ENCODE results near the gene ING4. TPM values are rescaled to one million over a fixed set of nuclear protein-coding genes. Genes with fewer than 3 reads are reported as not detected.

Gene ING4
- total and polyA plus RNA-seq, 2 of the 13 experiments (the other 11 are each of a cell fraction or from before 2014, with no cell fraction given): 14.4 to 32.4 TPM

DNA sequence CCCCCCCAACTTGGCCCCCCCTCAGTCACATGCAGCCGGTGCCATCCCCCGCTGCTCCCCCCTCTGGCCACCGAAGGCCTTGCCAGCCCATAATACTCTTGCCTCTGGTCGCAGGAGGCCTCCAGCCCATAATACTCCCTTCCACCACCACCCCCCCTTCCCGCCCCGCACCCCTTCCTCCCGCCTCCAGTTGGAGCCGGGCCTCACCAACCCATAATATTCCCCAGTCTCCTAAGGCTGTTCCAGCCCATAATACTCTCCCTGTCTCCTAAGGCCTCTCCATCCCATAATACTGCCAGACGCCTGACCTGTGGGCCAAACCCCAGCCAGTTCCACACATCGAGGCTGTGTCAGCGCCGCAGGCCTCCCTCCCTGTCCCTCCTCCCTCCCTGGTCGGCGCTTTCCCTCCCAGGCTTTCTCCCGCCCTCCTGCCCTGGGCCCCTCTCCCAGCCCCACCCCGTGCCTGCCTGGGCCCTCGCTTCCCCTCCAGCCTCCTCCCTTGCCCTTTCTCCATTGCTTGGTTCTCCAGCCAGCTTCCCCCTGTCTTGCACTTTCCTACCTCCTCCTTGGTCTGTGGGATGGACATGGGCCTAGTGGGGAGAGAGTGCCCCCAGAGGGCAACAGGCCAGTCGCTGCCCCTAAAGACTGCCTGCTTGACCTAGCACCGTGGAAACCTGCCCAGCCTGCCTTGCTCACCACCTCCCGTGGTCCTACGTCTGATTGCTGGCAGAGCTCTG is 49.0 kb downstream of the ING4 start (continued):
- TF ChIP-seq, protein P1, sequence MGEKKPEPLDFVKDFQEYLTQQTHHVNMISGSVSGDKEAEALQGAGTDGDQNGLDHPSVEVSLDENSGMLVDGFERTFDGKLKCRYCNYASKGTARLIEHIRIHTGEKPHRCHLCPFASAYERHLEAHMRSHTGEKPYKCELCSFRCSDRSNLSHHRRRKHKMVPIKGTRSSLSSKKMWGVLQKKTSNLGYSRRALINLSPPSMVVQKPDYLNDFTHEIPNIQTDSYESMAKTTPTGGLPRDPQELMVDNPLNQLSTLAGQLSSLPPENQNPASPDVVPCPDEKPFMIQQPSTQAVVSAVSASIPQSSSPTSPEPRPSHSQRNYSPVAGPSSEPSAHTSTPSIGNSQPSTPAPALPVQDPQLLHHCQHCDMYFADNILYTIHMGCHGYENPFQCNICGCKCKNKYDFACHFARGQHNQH (CRISPR knock-in tag; IDR thresholded peaks at IDR 0.05): 0 out of 2 replicates have a peak, but pooled peaks have one; percentile 41
- TF ChIP-seq ZNF382 (CRISPR knock-in tag; IDR thresholded peaks at IDR 0.05; ENCODE audit: borderline replicate concordance) (no peak), ZNF484 (CRISPR knock-in tag; IDR thresholded peaks at IDR 0.05; ENCODE audit: borderline replicate concordance, low read depth) (no peak), STAG1 (CRISPR knock-in tag; IDR thresholded peaks at IDR 0.05) (0 out of 2 replicates have a peak, but pooled peaks have one; percentile 35), ZSCAN29 (CRISPR knock-in tag; conservative IDR thresholded peaks at IDR 0.05) (0 out of 2 replicates have a peak, but pooled peaks have one; percentile 43), SMAD9 (CRISPR knock-in tag; IDR thresholded peaks at IDR 0.05) (no peak), ATF7 (IDR thresholded peaks at IDR 0.05) (no peak), ATF7 (CRISPR knock-in tag; IDR thresholded peaks at IDR 0.05) (no peak), ZSCAN20 (CRISPR knock-in tag; IDR thresholded peaks at IDR 0.05; ENCODE audit: borderline replicate concordance) (no peak), ZSCAN12 (CRISPR knock-in tag; IDR thresholded peaks at IDR 0.05) (no peak), ZNF780A (CRISPR knock-in tag; IDR thresholded peaks at IDR 0.05) (no peak), IKZF4 (CRISPR knock-in tag; IDR thresholded peaks at IDR 0.05; ENCODE audit: borderline replicate concordance, low read depth, not compliant biosample characterization) (no peak), MAFK (conservative IDR thresholded peaks at IDR 0.05 in 1 of 2, IDR thresholded peaks at IDR 0.05 in 1 of 2; ENCODE audit: low read length in 2 of 2) (no peak)
- TF ChIP-seq, protein P2, sequence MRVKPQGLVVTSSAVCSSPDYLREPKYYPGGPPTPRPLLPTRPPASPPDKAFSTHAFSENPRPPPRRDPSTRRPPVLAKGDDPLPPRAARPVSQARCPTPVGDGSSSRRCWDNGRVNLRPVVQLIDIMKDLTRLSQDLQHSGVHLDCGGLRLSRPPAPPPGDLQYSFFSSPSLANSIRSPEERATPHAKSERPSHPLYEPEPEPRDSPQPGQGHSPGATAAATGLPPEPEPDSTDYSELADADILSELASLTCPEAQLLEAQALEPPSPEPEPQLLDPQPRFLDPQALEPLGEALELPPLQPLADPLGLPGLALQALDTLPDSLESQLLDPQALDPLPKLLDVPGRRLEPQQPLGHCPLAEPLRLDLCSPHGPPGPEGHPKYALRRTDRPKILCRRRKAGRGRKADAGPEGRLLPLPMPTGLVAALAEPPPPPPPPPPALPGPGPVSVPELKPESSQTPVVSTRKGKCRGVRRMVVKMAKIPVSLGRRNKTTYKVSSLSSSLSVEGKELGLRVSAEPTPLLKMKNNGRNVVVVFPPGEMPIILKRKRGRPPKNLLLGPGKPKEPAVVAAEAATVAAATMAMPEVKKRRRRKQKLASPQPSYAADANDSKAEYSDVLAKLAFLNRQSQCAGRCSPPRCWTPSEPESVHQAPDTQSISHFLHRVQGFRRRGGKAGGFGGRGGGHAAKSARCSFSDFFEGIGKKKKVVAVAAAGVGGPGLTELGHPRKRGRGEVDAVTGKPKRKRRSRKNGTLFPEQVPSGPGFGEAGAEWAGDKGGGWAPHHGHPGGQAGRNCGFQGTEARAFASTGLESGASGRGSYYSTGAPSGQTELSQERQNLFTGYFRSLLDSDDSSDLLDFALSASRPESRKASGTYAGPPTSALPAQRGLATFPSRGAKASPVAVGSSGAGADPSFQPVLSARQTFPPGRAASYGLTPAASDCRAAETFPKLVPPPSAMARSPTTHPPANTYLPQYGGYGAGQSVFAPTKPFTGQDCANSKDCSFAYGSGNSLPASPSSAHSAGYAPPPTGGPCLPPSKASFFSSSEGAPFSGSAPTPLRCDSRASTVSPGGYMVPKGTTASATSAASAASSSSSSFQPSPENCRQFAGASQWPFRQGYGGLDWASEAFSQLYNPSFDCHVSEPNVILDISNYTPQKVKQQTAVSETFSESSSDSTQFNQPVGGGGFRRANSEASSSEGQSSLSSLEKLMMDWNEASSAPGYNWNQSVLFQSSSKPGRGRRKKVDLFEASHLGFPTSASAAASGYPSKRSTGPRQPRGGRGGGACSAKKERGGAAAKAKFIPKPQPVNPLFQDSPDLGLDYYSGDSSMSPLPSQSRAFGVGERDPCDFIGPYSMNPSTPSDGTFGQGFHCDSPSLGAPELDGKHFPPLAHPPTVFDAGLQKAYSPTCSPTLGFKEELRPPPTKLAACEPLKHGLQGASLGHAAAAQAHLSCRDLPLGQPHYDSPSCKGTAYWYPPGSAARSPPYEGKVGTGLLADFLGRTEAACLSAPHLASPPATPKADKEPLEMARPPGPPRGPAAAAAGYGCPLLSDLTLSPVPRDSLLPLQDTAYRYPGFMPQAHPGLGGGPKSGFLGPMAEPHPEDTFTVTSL (CRISPR knock-in tag; IDR thresholded peaks at IDR 0.05; ENCODE audit: borderline replicate concordance): no peak
- TF ChIP-seq, protein P3, sequence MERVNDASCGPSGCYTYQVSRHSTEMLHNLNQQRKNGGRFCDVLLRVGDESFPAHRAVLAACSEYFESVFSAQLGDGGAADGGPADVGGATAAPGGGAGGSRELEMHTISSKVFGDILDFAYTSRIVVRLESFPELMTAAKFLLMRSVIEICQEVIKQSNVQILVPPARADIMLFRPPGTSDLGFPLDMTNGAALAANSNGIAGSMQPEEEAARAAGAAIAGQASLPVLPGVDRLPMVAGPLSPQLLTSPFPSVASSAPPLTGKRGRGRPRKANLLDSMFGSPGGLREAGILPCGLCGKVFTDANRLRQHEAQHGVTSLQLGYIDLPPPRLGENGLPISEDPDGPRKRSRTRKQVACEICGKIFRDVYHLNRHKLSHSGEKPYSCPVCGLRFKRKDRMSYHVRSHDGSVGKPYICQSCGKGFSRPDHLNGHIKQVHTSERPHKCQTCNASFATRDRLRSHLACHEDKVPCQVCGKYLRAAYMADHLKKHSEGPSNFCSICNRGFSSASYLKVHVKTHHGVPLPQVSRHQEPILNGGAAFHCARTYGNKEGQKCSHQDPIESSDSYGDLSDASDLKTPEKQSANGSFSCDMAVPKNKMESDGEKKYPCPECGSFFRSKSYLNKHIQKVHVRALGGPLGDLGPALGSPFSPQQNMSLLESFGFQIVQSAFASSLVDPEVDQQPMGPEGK (CRISPR knock-in tag; IDR thresholded peaks at IDR 0.05): peak; percentile 38; the same call in 1 of the 2 replicates
- TF ChIP-seq, protein P4, sequence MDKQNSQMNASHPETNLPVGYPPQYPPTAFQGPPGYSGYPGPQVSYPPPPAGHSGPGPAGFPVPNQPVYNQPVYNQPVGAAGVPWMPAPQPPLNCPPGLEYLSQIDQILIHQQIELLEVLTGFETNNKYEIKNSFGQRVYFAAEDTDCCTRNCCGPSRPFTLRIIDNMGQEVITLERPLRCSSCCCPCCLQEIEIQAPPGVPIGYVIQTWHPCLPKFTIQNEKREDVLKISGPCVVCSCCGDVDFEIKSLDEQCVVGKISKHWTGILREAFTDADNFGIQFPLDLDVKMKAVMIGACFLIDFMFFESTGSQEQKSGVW (CRISPR knock-in tag; IDR thresholded peaks at IDR 0.05; ENCODE audit: borderline replicate concordance): no peak
- TF ChIP-seq, protein P5, sequence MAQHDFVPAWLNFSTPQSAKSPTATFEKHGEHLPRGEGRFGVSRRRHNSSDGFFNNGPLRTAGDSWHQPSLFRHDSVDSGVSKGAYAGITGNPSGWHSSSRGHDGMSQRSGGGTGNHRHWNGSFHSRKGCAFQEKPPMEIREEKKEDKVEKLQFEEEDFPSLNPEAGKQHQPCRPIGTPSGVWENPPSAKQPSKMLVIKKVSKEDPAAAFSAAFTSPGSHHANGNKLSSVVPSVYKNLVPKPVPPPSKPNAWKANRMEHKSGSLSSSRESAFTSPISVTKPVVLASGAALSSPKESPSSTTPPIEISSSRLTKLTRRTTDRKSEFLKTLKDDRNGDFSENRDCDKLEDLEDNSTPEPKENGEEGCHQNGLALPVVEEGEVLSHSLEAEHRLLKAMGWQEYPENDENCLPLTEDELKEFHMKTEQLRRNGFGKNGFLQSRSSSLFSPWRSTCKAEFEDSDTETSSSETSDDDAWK (CRISPR knock-in tag; IDR thresholded peaks at IDR 0.05): no peak
